CD4-positive, CD25-positive, alpha-beta regulatory T cell (primary cell): ENCODE results near the gene MSLN. TPM values are rescaled to one million over a fixed set of nuclear protein-coding genes. Genes with fewer than 3 reads are reported as not detected.

Experiments used
- ATAC-seq, 2 donors: fragments of 150-1000 bp; cut with Tn5 transposase; one replicate each; pipeline ENCODE4 v1.10.0; 2021; ENCODE audit warnings: low read depth in 2 of 2, moderate number of reproducible peaks in 2 of 2, moderate library complexity in 1 of 2
- DNase-seq, 3 donors: peaks; one replicate each; pipeline versions ENCODE4 v3.0.0 to v3.0.0-alpha.2; 2012 to 2022; ENCODE audit warnings: mixed read lengths in 1 of 3
- H3K27ac ChIP-seq: one replicate; pipeline ENCODE4 v1.7.0; 2013; ENCODE audit warnings: mild to moderate bottlenecking, low read length; ENCODE audit not compliant: insufficient read depth, poor library complexity, severe bottlenecking
- H3K27me3 ChIP-seq: one replicate; pipeline ENCODE4 v1.7.0; 2013; ENCODE audit warnings: low read length; ENCODE audit not compliant: control insufficient read depth, insufficient read depth
- H3K36me3 ChIP-seq: one replicate; pipeline ENCODE4 v1.7.0; 2013; ENCODE audit warnings: mild to moderate bottlenecking, low read length, moderate library complexity; ENCODE audit not compliant: control insufficient read depth, insufficient read depth
- H3K4me1 ChIP-seq: 2 replicates; pipeline ENCODE4 v1.7.0; 2013; ENCODE audit warnings: mild to moderate bottlenecking, low read length; ENCODE audit not compliant: insufficient read depth, control insufficient read depth, poor library complexity, severe bottlenecking
- H3K4me3 ChIP-seq: one replicate; pipeline ENCODE4 v1.7.0; 2013; ENCODE audit warnings: low read depth, mild to moderate bottlenecking, low read length, moderate library complexity
- H3K9me3 ChIP-seq, 2 experiments: 1 replicate in 1 of 2; 2 replicates in 1 of 2; pipeline ENCODE4 v1.7.0; 2013; ENCODE audit warnings: low read length in 2 of 2, mild to moderate bottlenecking in 1 of 2, moderate library complexity in 1 of 2; ENCODE audit not compliant: control insufficient read depth in 2 of 2
- H3K27ac Mint-ChIP-seq, 3 donors: one replicate each; pipeline ENCODE4 v1.8.0; 2020 to 2022; ENCODE audit warnings: mild to moderate bottlenecking in 3 of 3, mixed read lengths in 3 of 3, moderate library complexity in 2 of 3
- H3K27me3 Mint-ChIP-seq: one replicate; pipeline ENCODE4 v1.8.0; 2022; ENCODE audit warnings: mild to moderate bottlenecking, mixed read lengths
- H3K36me3 Mint-ChIP-seq: one replicate; pipeline ENCODE4 v1.8.0; 2020; ENCODE audit warnings: mixed read lengths
- H3K4me1 Mint-ChIP-seq, 4 donors: one replicate each; pipeline ENCODE4 v1.8.0; 2020 to 2022; ENCODE audit warnings: mixed read lengths in 4 of 4, mild to moderate bottlenecking in 1 of 4
- H3K4me3 Mint-ChIP-seq, 4 donors: one replicate each; pipeline ENCODE4 v1.8.0; 2020 to 2022; ENCODE audit warnings: mild to moderate bottlenecking in 4 of 4, mixed read lengths in 4 of 4, moderate library complexity in 3 of 4
- H3K9me3 Mint-ChIP-seq, 7 donors: one replicate each; pipeline ENCODE4 v1.8.0; 2020 to 2022; ENCODE audit warnings: mixed read lengths in 7 of 7, mild to moderate bottlenecking in 3 of 7, moderate library complexity in 2 of 7
- polyA plus RNA-seq, 4 donors: library from polyadenylated mRNA; unstranded; fragments of 300-500 nt; fragmentation: Illumina TruSeq; gene quantifications; one replicate each; pipeline ENCODE4 v1.2.3, GENCODE V29; 2021
- total RNA-seq: library from RNA; stranded (reverse); gene quantifications from one replicate; pipeline ENCODE4 v1.2.3, GENCODE V29; 2022

Gene MSLN
- total and polyA plus RNA-seq, 5 donors from 2014 or later, result not detected

DNA sequence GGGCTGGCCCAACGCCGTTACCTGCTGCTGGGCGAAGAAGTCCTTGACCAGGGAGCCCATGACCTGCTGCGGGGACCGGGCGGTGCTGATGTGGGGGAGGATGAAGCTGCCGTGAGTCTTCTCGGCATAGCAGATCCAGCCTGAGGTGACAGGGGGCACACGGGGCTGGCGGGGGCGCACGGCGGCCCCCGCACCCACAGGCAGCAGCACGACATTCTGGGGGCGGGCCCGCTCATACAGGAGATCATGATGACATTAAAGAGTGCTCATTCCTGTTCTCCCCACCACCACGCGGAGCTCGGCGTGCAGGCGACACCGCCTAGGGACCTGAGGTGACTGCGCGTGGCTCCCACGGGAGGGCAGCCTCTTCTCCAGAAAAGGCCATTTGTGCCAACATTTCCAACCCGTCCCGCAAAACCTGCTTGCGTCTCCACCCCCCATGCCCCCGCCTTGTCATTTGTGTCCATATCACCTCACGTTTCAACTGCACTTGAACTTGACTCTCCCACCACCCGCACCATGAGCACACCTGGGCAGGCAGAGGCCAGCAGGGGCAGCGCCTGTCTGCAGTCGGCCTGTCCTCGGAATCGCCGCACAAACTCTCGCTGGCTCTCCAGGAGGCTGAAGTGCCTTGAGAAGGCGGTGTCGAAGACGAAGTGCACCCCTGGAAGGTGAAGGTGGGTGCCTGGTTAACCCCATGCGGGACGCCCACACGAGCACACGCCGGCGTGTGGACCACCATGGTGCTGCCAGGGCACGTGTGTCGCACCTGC lies 26.1 kb upstream of the MSLN start:
- H3K27me3 Mint-ChIP-seq, result no peaks in the 10 kb centered on the region
- H3K27me3 ChIP-seq, result no peaks in the 10 kb centered on the region
- no peak overlapping the region for H3K4me3 Mint-ChIP-seq
- DNase-seq, result no peak
- no peaks in the 10 kb centered on the region for H3K9me3 ChIP-seq
- peaks cover 0 to 13% (median 1%) of the 10 kb centered on the region in 4 donors for H3K4me1 Mint-ChIP-seq
- no peak for ATAC-seq
- no peak overlapping the region for H3K27ac ChIP-seq
- peaks cover 20% of the 10 kb centered on the region for H3K36me3 ChIP-seq
- no peak overlapping the region for H3K4me3 ChIP-seq
- no peak overlapping the region for H3K27ac Mint-ChIP-seq
- no peaks in the 10 kb centered on the region for H3K4me1 ChIP-seq
- H3K9me3 Mint-ChIP-seq, result no peaks in the 10 kb centered on the region
- H3K36me3 Mint-ChIP-seq, result peaks cover 8% of the 10 kb centered on the region

DNA sequence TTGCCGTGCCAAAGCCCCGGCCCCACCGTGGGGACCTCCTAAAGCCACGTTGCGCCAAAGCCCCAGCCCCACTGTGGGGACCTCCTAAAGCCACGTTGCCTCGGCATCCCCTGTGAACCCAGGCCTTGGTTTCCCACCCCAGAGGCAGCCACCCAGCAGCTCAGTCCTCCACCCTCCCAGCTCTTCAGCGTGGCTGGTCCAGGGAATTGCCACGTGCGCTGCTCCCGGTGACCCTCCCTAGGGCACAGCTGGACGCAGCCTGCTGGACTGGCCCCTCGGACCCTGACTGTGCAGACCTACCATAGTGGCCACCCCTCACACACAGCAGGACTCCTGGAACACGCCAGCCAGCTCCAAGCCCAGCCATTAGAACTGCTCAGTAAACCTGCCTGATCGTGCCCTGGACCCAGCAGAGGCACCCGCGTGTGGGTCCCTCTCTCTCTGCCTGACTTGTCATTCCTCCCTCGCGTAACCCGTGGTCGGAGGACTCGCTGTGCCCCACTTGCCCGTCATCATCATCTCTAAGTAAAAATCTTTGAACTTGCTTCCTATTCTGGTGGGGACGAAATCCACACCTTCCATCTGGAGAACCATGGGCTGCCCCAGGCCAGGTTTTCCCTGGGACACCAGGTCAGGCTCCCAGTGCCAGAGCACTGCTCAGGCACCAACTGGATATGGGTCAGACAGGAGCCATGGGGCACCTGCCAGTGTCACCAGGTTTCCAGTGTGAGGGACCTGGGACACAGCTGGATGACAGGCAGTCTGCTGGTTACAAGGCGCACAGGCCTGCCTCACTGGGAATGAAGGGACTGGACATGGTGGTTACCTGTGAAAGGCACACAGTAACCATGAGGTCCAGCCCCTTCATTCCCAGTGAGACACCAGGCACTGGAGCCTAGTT lies 25.3 kb upstream of the MSLN start:
- ATAC-seq, result no peak
- H3K4me3 ChIP-seq, result no peak overlapping the region
- Mint-ChIP-seq H3K4me1 (peaks cover 0 to 18% (median 1%) of the 10 kb centered on the region in 4 donors), H3K9me3 (no peaks in the 10 kb centered on the region), H3K27me3 (no peaks in the 10 kb centered on the region), H3K27ac (no peak overlapping the region), H3K4me3 (peak overlapping the region in 1 of 4 donors; percentile 75), H3K36me3 (peaks cover 8% of the 10 kb centered on the region)
- H3K4me1 ChIP-seq, result peaks cover 7% of the 10 kb centered on the region
- no peak overlapping the region for H3K27ac ChIP-seq
- H3K9me3 ChIP-seq, result no peaks in the 10 kb centered on the region
- H3K36me3 ChIP-seq, result peaks cover 20% of the 10 kb centered on the region
- H3K27me3 ChIP-seq, result no peaks in the 10 kb centered on the region
- DNase-seq, result no peak

- H3K36me3 ChIP-seq, result peaks cover 20% of the 10 kb centered on the region
- H3K27ac Mint-ChIP-seq, result no peak overlapping the region
- H3K4me1 ChIP-seq, result peaks cover 12% of the 10 kb centered on the region
- no peaks in the 10 kb centered on the region for H3K27me3 Mint-ChIP-seq
- peak overlapping the region in 2 of 4 donors; percentile 26 to 75 for H3K4me3 Mint-ChIP-seq
- H3K9me3 ChIP-seq, result no peaks in the 10 kb centered on the region
- DNase-seq, result peak in 1 of 3 donors; percentile 60
- peaks cover 0 to 18% (median 1%) of the 10 kb centered on the region in 4 donors for H3K4me1 Mint-ChIP-seq
- H3K4me3 ChIP-seq, result no peak overlapping the region
- no peaks in the 10 kb centered on the region for H3K9me3 Mint-ChIP-seq
- no peaks in the 10 kb centered on the region for H3K27me3 ChIP-seq
- no peak for ATAC-seq
- H3K36me3 Mint-ChIP-seq, result peaks cover 8% of the 10 kb centered on the region
- H3K27ac ChIP-seq, result no peak overlapping the region
Observed at GRCh38 chr16:735982-736453, 24.5 kb upstream of the MSLN start.

GRCh38 chr16:736936-737481 lies 23.5 kb upstream of the MSLN start:
- Mint-ChIP-seq H3K27me3 (no peaks in the 10 kb centered on the region), H3K4me1 (peaks cover 0 to 21% (median 1%) of the 10 kb centered on the region in 4 donors), H3K9me3 (no peaks in the 10 kb centered on the region), H3K4me3 (peak overlapping the region in 2 of 4 donors; percentile 32 to 54), H3K27ac (no peak overlapping the region), H3K36me3 (peaks cover 8% of the 10 kb centered on the region)
- Histone ChIP-seq H3K27me3 (no peaks in the 10 kb centered on the region), H3K4me1 (peaks cover 16% of the 10 kb centered on the region), H3K9me3 (no peaks in the 10 kb centered on the region), H3K4me3 (no peak overlapping the region), H3K36me3 (peaks cover 20% of the 10 kb centered on the region), H3K27ac (no peak overlapping the region)
- DNase-seq (no peak), ATAC-seq (no peak)

GRCh38 chr16:739560-740458 lies 20.7 kb upstream of the MSLN start:
- H3K4me3 Mint-ChIP-seq, result peak overlapping the region; percentile 77 to 84 (median 80)
- Histone ChIP-seq H3K4me1 (peaks cover 16% of the 10 kb centered on the region), H3K27me3 (no peaks in the 10 kb centered on the region), H3K27ac (no peak overlapping the region), H3K36me3 (peaks cover 11% of the 10 kb centered on the region), H3K9me3 (no peaks in the 10 kb centered on the region), H3K4me3 (no peak overlapping the region)
- H3K9me3 Mint-ChIP-seq, result peaks cover 0 to 2% (median 0%) of the 10 kb centered on the region in 7 donors
- H3K27ac Mint-ChIP-seq, result no peak overlapping the region
- H3K27me3 Mint-ChIP-seq, result no peaks in the 10 kb centered on the region
- peaks cover 8% of the 10 kb centered on the region for H3K36me3 Mint-ChIP-seq
- ATAC-seq (no peak), DNase-seq (no peak)
- H3K4me1 Mint-ChIP-seq, result peaks cover 0 to 21% (median 1%) of the 10 kb centered on the region in 4 donors

DNA sequence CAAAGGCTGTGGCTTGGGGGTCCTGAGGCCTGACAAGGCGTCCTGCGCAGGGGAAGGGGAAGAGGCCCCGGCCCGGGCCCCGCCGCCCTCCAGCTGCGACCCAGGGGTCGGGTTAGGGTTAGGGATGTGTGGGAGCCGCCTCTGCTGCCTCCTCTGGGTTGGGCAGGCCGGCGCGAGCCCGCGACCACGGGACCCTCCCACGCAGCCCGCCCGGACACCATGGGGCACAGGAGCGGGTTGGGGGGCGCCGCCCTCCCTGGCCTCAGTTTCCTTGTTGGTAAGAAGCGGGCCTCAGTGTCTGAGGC lies 20.1 kb upstream of the MSLN start:
- H3K36me3 Mint-ChIP-seq, result peaks cover 6% of the 10 kb centered on the region
- peak overlapping the region; percentile 18 for H3K4me3 ChIP-seq
- H3K36me3 ChIP-seq, result peaks cover 11% of the 10 kb centered on the region
- H3K27me3 Mint-ChIP-seq, result no peaks in the 10 kb centered on the region
- H3K9me3 Mint-ChIP-seq, result peaks cover 0 to 2% (median 0%) of the 10 kb centered on the region in 7 donors
- peak overlapping the region; percentile 79 to 92 (median 84) for H3K4me3 Mint-ChIP-seq
- H3K27me3 ChIP-seq, result no peaks in the 10 kb centered on the region
- peak overlapping the region; percentile 77 for H3K27ac ChIP-seq
- ATAC-seq, result no peak
- H3K4me1 ChIP-seq, result peaks cover 16% of the 10 kb centered on the region
- peaks cover 0 to 21% (median 0%) of the 10 kb centered on the region in 4 donors for H3K4me1 Mint-ChIP-seq
- peak overlapping the region in 2 of 3 donors; percentile 43 to 67 for H3K27ac Mint-ChIP-seq
- no peak for DNase-seq
- H3K9me3 ChIP-seq, result no peaks in the 10 kb centered on the region
